ENCODE measurements around the gene SYNDIG1. TPM values are rescaled to one million over a fixed set of nuclear protein-coding genes. Genes with fewer than 3 reads are reported as not detected.

Gene SYNDIG1
- polyA plus RNA-seq, 1 of the 3 experiments (the other 2 are of a cell fraction): not detected

- no peak overlapping the region for H2AFZ ChIP-seq (ENCODE audit: low read depth)
- H3K27me3 ChIP-seq (ENCODE audit: insufficient read depth): no peaks in the 10 kb centered on the region
- CTCF ChIA-PET: interaction anchor here (1.9 kb wide), 1 partner anchor 10 kb away, joined by 6 read pairs; no protein-coding TSS in a partner anchor
- no peak overlapping the region for H3K4me3 ChIP-seq (ENCODE audit: low read depth in 2 of 2, low read length in 1 of 2)
- H3K9me3 ChIP-seq: no peaks in the 10 kb centered on the region
- H3K79me2 ChIP-seq (ENCODE audit: insufficient read depth): no peaks in the 10 kb centered on the region
- H3K4me2 ChIP-seq: no peak overlapping the region
- 63% methylated on average over 2 of the region's 2 CpGs for whole genome bisulfite sequencing (ENCODE audit: low lambda C conversion rate)
- no peaks in the 10 kb centered on the region for H3K4me1 ChIP-seq (ENCODE audit: control insufficient read depth in 1 of 2, insufficient read depth in 2 of 2, low read depth in 1 of 2, low read length in 1 of 2)
- H4K20me1 ChIP-seq (ENCODE audit: insufficient read depth): no peaks in the 10 kb centered on the region
- no peaks in the 10 kb centered on the region for H3F3A ChIP-seq (replicated peaks; ENCODE audit: insufficient read depth)
- no peaks in the 10 kb centered on the region for H3K9me2 ChIP-seq
- no peak overlapping the region for H3K9ac ChIP-seq
- DNase-seq: no peak
- POLR2A ChIA-PET: no interaction called here
- TF ChIP-seq USF1 (IDR thresholded peaks at IDR 0.05; ENCODE audit: borderline replicate concordance, low read depth): no peak
- no peak for TF ChIP-seq MEF2A (IDR thresholded peaks at IDR 0.05; ENCODE audit: borderline replicate concordance, low read depth)
- TF ChIP-seq GATA2 (CRISPR knock-in tag; IDR thresholded peaks at IDR 0.05): no peak
- TF ChIP-seq GABPA (IDR thresholded peaks at IDR 0.05; ENCODE audit: low read depth): no peak
- TF ChIP-seq CHD2 (IDR thresholded peaks at IDR 0.05; ENCODE audit: low read length, partially characterized antibody): no peak
- no peak for TF ChIP-seq SMC3 (IDR thresholded peaks at IDR 0.05; ENCODE audit: low read depth, low read length)
- TF ChIP-seq MXI1 (IDR thresholded peaks at IDR 0.05; ENCODE audit: low read depth, low read length): no peak
- TF ChIP-seq, protein P1, sequence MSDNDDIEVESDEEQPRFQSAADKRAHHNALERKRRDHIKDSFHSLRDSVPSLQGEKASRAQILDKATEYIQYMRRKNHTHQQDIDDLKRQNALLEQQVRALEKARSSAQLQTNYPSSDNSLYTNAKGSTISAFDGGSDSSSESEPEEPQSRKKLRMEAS (IDR thresholded peaks at IDR 0.05; ENCODE audit: low read depth): no peak
- TF ChIP-seq EZH2phosphoT487 (IDR thresholded peaks at IDR 0.05; ENCODE audit: borderline replicate concordance, low read depth): no peak
- TF ChIP-seq EP300 (IDR thresholded peaks at IDR 0.05; ENCODE audit: borderline replicate concordance in 1 of 2, low read depth in 1 of 2, low read length in 1 of 2): no peak
- H3K27ac ChIP-seq (ENCODE audit: low read depth in 2 of 2, low read length in 1 of 2): no peak overlapping the region
- no peaks in the 10 kb centered on the region for H3K36me3 ChIP-seq (replicated peaks in 1 of 2; ENCODE audit: control insufficient read depth in 1 of 2, insufficient read depth in 2 of 2, low read length in 1 of 2)
These were observed 174.6 kb downstream of the SYNDIG1 start for GRCh38 chr20:24643731-24644626.

DNA sequence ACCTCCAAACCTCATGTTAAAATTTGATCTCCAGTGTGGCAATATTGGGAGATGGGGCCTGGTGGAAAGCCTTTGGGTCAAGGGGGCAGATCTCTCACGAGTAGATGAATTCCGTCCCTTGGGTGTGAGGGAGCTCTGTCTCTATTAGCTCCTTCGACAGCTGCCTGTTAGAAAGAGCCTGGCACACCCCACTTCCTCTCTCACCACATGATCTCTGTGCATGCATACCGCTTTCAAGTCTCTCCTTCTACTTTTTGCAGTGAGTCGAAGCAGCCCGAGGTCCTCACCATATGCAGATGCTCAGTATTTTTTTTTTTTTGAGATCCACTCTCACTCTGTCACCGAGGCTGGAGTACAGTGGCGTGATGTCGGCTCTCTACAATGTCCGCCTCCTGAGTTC lies 176.9 kb downstream of the SYNDIG1 start:
- H3K27ac ChIP-seq (ENCODE audit: low read depth in 2 of 2, low read length in 1 of 2): no peak overlapping the region
- no peaks in the 10 kb centered on the region for H3K9me3 ChIP-seq
- peaks cover 0 to 6% of the 10 kb centered on the region in 2 experiments; a peak in 1 of 4 replicates for H3K4me1 ChIP-seq (ENCODE audit: control insufficient read depth in 1 of 2, insufficient read depth in 2 of 2, low read depth in 1 of 2, low read length in 1 of 2)
- TF ChIP-seq NRF1 (IDR thresholded peaks at IDR 0.05; ENCODE audit: low read depth, low read length) (no peak), TCF12 (IDR thresholded peaks at IDR 0.05) (no peak), TAF1 (IDR thresholded peaks at IDR 0.05; ENCODE audit: borderline replicate concordance, low read depth, low read length) (no peak), REST (IDR thresholded peaks at IDR 0.05; ENCODE audit: low read depth, low read length) (no peak), SIN3A (IDR thresholded peaks at IDR 0.05; ENCODE audit: borderline replicate concordance, low read depth, low read length) (no peak)
- TF ChIP-seq, protein P2, sequence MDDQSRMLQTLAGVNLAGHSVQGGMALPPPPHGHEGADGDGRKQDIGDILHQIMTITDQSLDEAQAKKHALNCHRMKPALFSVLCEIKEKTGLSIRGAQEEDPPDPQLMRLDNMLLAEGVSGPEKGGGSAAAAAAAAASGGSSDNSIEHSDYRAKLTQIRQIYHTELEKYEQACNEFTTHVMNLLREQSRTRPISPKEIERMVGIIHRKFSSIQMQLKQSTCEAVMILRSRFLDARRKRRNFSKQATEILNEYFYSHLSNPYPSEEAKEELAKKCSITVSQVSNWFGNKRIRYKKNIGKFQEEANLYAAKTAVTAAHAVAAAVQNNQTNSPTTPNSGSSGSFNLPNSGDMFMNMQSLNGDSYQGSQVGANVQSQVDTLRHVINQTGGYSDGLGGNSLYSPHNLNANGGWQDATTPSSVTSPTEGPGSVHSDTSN (IDR thresholded peaks at IDR 0.05): no peak
- no peak overlapping the region for H3K9ac ChIP-seq
- ChIA-PET CTCF (no interaction called here), POLR2A (no interaction called here)
- no peaks in the 10 kb centered on the region for H3F3A ChIP-seq (replicated peaks; ENCODE audit: insufficient read depth)
- no peak overlapping the region for H3K4me2 ChIP-seq
- 60% methylated on average over 10 of the region's 10 CpGs for WGBS (ENCODE audit: low lambda C conversion rate)
- H3K79me2 ChIP-seq (ENCODE audit: insufficient read depth): no peaks in the 10 kb centered on the region
- H3K4me3 ChIP-seq (ENCODE audit: low read depth in 2 of 2, low read length in 1 of 2): no peak overlapping the region
- no peak for DNase-seq
- H3K9me2 ChIP-seq: no peaks in the 10 kb centered on the region
- H3K36me3 ChIP-seq (replicated peaks in 1 of 2; ENCODE audit: control insufficient read depth in 1 of 2, insufficient read depth in 2 of 2, low read length in 1 of 2): no peaks in the 10 kb centered on the region
- no peak overlapping the region for H2AFZ ChIP-seq (ENCODE audit: low read depth)
- no peaks in the 10 kb centered on the region for H3K27me3 ChIP-seq (ENCODE audit: insufficient read depth)
- H4K20me1 ChIP-seq (ENCODE audit: insufficient read depth): no peaks in the 10 kb centered on the region

All from SK-N-SH (cell line).